ENCODE measurements around the gene PNMA6A. TPM values are rescaled to one million over a fixed set of nuclear protein-coding genes. Genes with fewer than 3 reads are reported as not detected.
"Not testable (repeated sequence)": the region's sequence is repeated elsewhere in the genome, so short reads cannot be mapped to it uniquely, and the experiment has no call there.

PNMA6A gene
- total and polyA plus RNA-seq, 3 donors from 2014 or later = 3.7 to 4.2 (median 4.0) TPM

GRCh38 chrX:153074935-153075334, 2.7 kb downstream of the PNMA6A start:
- H3K27me3 ChIP-seq = no peaks in the 10 kb centered on the region
- H3K4me1 ChIP-seq = no peaks in the 10 kb centered on the region

GRCh38 chrX:153075366-153075765, 3.1 kb downstream of the PNMA6A start:
- no peak for TF ChIP-seq POLR2A (IDR thresholded peaks at IDR 0.05)
- no peak for TF ChIP-seq CTCF (IDR thresholded peaks at IDR 0.05)
- no peaks in the 10 kb centered on the region for H3K9me3 ChIP-seq
- no peaks in the 10 kb centered on the region for H3K36me3 ChIP-seq (ENCODE audit: low read depth, missing control alignments)
- no peak for DNase-seq
- intact Hi-C loops (cut with DNase I; ENCODE audit: low total_unique reads) = no loop called here
- H3K27ac ChIP-seq = no peak overlapping the region
- no peaks in the 10 kb centered on the region for H3K4me1 ChIP-seq
- no peak overlapping the region for H3K4me3 ChIP-seq
- H3K27me3 ChIP-seq = no peaks in the 10 kb centered on the region
- WGBS, 2 donors = no CpG with 5 or more reads among the region's 14 CpGs

More at GRCh38 chrX:153074935-153075334, 2.7 kb downstream of the PNMA6A start:
- no peak overlapping the region for H3K27ac ChIP-seq
- no peak for DNase-seq
- WGBS, 2 donors = 91% methylated on average over 11 of the region's 11 CpGs; no CpG with 5 or more reads in 1 of the 2 donors
- intact Hi-C loops (cut with DNase I; ENCODE audit: low total_unique reads) = no loop called here
- no peak for TF ChIP-seq CTCF (IDR thresholded peaks at IDR 0.05)
- no peak for TF ChIP-seq POLR2A (IDR thresholded peaks at IDR 0.05)
- H3K36me3 ChIP-seq (ENCODE audit: low read depth, missing control alignments) = no peaks in the 10 kb centered on the region
- no peaks in the 10 kb centered on the region for H3K9me3 ChIP-seq
- H3K4me3 ChIP-seq = no peak overlapping the region

- DNase-seq; H3K4me1 ChIP-seq; H3K27ac ChIP-seq; H3K36me3 ChIP-seq (ENCODE audit: low read depth, missing control alignments); H3K4me3 ChIP-seq; intact Hi-C loops (cut with DNase I; ENCODE audit: low total_unique reads); H3K27me3 ChIP-seq; H3K9me3 ChIP-seq: not testable (repeated sequence)
- no CpG with 5 or more reads among the region's 76 CpGs for WGBS, 2 donors
These were observed 5.3 kb downstream of the PNMA6A start for GRCh38 chrX:153077437-153078135.

GRCh38 chrX:153083238-153083923, 11.1 kb downstream of the PNMA6A start:
- intact Hi-C loops (cut with DNase I; ENCODE audit: low total_unique reads) = not testable (repeated sequence)

GRCh38 chrX:153102418-153102817, 30.2 kb downstream of the PNMA6A start:
- TF ChIP-seq POLR2A (IDR thresholded peaks at IDR 0.05) (no peak), CTCF (IDR thresholded peaks at IDR 0.05) (no peak)
- intact Hi-C loops (cut with DNase I; ENCODE audit: low total_unique reads) = no loop called here
- Histone ChIP-seq H3K4me3 (no peak overlapping the region), H3K36me3 (ENCODE audit: low read depth, missing control alignments) (no peaks in the 10 kb centered on the region), H3K27ac (no peak overlapping the region), H3K4me1 (no peaks in the 10 kb centered on the region), H3K27me3 (no peaks in the 10 kb centered on the region), H3K9me3 (no peaks in the 10 kb centered on the region)
- WGBS, 2 donors = 81 to 88% methylated on average over 3 of the region's 3 CpGs
- DNase-seq = no peak

More at GRCh38 chrX:153083238-153083923, 11.1 kb downstream of the PNMA6A start:
- WGBS, 2 donors = 91% methylated on average over 4 of the region's 23 CpGs; no CpG with 5 or more reads in 1 of the 2 donors
- H3K27ac ChIP-seq; H3K36me3 ChIP-seq (ENCODE audit: low read depth, missing control alignments); DNase-seq; H3K9me3 ChIP-seq; H3K4me1 ChIP-seq; H3K4me3 ChIP-seq; H3K27me3 ChIP-seq: not testable (repeated sequence)

- H3K9me3 ChIP-seq; H3K4me1 ChIP-seq; H3K27ac ChIP-seq; DNase-seq; H3K27me3 ChIP-seq; intact Hi-C loops (cut with DNase I; ENCODE audit: low total_unique reads); H3K36me3 ChIP-seq (ENCODE audit: low read depth, missing control alignments); H3K4me3 ChIP-seq: not testable (repeated sequence)
- 100% methylated on average over 1 of the region's 1 CpG for WGBS, 2 donors
These were observed 32.7 kb downstream of the PNMA6A start for GRCh38 chrX:153104959-153105358.

GRCh38 chrX:153106092-153106801, 34.0 kb downstream of the PNMA6A start:
- H3K4me1 ChIP-seq; H3K27me3 ChIP-seq; H3K9me3 ChIP-seq; DNase-seq; H3K27ac ChIP-seq; H3K4me3 ChIP-seq; intact Hi-C loops (cut with DNase I; ENCODE audit: low total_unique reads); H3K36me3 ChIP-seq (ENCODE audit: low read depth, missing control alignments): not testable (repeated sequence)
- WGBS, 2 donors = 38 to 89% methylated on average over 1 of the region's 12 CpGs

GRCh38 chrX:153110735-153111134, 38.5 kb downstream of the PNMA6A start:
- H3K36me3 ChIP-seq (ENCODE audit: low read depth, missing control alignments); H3K9me3 ChIP-seq; H3K27ac ChIP-seq; H3K4me1 ChIP-seq; DNase-seq; H3K27me3 ChIP-seq; H3K4me3 ChIP-seq; intact Hi-C loops (cut with DNase I; ENCODE audit: low total_unique reads): not testable (repeated sequence)
- WGBS, 2 donors = no CpG with 5 or more reads among the region's 2 CpGs

Data from testis (tissue), 3 donors.